Measurements from ENCODE around the gene SRSF4.

DNA sequence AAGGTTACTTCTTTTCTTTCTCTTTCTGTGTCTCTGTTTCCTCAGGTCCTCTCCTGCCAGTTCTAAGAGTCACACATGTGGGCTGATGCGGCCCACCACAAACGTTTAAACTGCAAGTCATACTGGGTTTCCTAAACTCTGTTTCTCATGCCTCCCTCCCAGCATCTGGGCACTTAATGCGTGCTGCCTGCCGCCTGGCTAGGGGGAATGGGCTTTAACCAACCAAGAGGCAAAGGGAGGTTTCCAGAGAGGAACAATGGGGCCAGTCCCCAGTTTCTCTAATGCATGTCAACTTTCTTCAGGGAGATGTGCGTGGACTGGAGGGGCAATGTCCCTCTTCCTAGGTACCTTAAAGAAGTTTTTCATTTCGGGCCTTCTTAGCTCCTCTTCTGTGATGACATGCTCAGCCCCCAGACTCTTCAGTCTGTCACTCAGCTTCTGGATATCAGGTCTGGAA, 19.9 kb upstream of the SRSF4 start:
- TF ChIP-seq KDM5A (IDR thresholded peaks at IDR 0.05; ENCODE audit: low read length), result no peak
- TF ChIP-seq, protein P1, sequence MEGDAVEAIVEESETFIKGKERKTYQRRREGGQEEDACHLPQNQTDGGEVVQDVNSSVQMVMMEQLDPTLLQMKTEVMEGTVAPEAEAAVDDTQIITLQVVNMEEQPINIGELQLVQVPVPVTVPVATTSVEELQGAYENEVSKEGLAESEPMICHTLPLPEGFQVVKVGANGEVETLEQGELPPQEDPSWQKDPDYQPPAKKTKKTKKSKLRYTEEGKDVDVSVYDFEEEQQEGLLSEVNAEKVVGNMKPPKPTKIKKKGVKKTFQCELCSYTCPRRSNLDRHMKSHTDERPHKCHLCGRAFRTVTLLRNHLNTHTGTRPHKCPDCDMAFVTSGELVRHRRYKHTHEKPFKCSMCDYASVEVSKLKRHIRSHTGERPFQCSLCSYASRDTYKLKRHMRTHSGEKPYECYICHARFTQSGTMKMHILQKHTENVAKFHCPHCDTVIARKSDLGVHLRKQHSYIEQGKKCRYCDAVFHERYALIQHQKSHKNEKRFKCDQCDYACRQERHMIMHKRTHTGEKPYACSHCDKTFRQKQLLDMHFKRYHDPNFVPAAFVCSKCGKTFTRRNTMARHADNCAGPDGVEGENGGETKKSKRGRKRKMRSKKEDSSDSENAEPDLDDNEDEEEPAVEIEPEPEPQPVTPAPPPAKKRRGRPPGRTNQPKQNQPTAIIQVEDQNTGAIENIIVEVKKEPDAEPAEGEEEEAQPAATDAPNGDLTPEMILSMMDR (IDR thresholded peaks at IDR 0.05; ENCODE audit: control extremely low read depth in 1 of 3, insufficient read depth in 1 of 3, low read depth in 1 of 3, low read length in 3 of 3), result no peak
- TF ChIP-seq SP1 (IDR thresholded peaks at IDR 0.05; ENCODE audit: low read depth, low read length), result no peak
- TF ChIP-seq SIN3A (conservative IDR thresholded peaks at IDR 0.05 in 1 of 2, IDR thresholded peaks at IDR 0.05 in 1 of 2; ENCODE audit: low read depth in 1 of 2, low read length in 2 of 2), result no peak
- no peak for TF ChIP-seq EGR1 (IDR thresholded peaks at IDR 0.05; ENCODE audit: borderline replicate concordance, low read depth, low read length)
- TF ChIP-seq TEAD4 (IDR thresholded peaks at IDR 0.05; ENCODE audit: low read depth, low read length), result no peak
- TF ChIP-seq E2F6 (IDR thresholded peaks at IDR 0.05), result no peak
- TF ChIP-seq POLR2A (IDR thresholded peaks at IDR 0.05; ENCODE audit: control extremely low read depth in 1 of 2, low read depth in 2 of 2, low read length in 2 of 2), result no peak
- no peak for TF ChIP-seq GABPA (IDR thresholded peaks at IDR 0.05; ENCODE audit: borderline replicate concordance, insufficient read depth, low read length)
- no peak for TF ChIP-seq CHD2 (IDR thresholded peaks at IDR 0.05; ENCODE audit: low read length)

Data from H1 (cell line).